ENCODE data around the gene GJA1.

GJA1 gene

DNA sequence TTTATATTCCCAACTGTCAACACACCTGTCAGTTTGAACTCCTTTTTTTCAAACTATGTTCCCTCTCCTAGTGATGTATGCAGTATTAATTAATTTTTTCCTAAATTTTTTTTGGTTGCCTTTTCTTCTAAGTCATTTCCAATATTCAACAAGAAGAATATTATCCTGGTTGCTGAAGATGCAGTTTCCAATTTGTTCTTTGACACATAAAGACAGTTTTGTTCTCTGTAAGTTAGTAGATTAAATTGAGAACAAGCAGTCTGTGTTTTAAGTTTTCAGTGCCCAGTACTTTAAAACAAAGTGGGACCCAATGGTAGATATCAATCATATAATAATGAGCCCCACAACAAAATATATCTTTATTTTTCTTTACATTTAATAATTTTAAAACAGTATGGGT, 47.3 kb downstream of the GJA1 start:
- no peak for DNase-seq (ENCODE audit: low read depth, low spot score)

DNA sequence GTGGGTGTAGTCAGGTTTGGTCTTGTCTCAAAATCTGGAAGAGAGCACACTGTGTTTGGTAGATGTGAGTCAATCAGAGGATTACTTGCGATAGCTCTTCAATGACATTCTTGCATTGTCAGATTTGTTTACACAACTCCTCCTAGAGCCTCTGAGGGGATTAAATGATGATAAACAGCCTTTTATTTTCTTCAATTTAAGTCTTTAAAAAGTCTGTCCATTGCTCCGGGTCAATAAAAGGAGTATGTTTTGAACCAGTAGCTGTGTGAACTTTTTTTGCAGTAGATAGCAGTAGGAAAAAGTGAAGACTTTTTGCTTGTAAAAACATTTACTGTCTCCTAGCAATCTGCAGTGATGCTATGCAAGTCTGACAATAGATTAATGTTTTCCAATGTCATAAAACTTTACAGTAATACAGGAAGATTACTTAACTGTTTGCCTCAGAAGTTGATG, 49.9 kb downstream of the GJA1 start:
- no peak for DNase-seq (ENCODE audit: low read depth, low spot score)

DNA sequence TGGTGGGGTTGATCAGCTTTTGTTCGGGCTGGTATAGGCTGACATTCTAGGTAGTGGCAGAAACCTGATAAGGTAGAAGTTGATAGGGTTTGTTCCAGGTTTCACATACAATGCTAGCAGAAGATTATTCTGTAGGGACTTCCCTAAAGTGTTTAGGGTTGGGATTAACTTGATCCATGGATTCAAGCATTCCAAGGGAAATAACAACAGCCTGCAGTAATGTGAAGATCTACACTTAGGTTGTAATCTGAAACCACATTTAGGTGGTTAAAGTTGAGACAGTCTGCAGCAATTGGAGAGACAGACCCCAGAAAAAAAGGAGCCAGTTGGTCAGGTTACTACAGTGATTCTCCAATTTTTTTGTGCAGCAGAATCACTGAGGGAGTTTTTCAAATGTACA, 56.1 kb downstream of the GJA1 start:
- DNase-seq (ENCODE audit: low read depth, low spot score): no peak

DNA sequence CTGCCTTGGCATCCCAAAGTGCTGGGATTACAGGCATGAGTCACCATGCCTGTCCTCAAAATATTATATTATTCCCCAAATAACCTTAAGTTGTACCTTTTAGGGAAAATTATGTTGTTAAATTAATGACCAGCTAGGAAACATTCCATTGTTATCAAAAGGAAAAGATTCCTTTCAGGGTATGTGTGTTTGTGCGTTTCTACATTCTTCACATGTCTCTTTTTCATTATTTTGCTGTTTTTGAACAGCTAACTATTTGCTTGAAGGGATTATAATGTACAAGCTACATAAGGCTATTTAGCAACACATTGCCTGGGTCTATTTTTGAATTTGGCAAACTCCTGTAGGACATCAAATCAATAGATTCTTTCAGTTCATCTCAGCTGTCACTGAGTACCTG, 57.1 kb downstream of the GJA1 start:
- no peak for DNase-seq (ENCODE audit: low read depth, low spot score)

DNA sequence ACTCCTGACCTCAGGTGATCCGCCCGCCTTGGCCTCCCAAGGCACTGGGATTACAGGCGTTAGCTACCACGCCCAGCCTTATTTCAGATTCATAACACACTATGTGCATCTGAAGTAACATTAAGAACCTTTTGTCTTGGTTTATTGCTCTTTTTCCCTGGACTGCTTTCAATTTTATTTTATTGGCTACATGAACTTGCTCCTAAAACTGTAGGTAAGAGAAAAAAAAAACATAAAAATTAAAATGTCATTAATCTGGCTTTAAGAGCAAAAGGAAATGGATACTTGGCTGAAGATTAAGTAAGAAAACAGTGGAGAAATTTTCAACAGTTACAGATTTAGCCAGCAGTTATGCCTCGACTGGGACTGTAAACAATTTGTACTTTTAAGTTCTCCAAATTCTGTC, 62.5 kb downstream of the GJA1 start:
- DNase-seq (ENCODE audit: low read depth, low spot score): no peak

DNA sequence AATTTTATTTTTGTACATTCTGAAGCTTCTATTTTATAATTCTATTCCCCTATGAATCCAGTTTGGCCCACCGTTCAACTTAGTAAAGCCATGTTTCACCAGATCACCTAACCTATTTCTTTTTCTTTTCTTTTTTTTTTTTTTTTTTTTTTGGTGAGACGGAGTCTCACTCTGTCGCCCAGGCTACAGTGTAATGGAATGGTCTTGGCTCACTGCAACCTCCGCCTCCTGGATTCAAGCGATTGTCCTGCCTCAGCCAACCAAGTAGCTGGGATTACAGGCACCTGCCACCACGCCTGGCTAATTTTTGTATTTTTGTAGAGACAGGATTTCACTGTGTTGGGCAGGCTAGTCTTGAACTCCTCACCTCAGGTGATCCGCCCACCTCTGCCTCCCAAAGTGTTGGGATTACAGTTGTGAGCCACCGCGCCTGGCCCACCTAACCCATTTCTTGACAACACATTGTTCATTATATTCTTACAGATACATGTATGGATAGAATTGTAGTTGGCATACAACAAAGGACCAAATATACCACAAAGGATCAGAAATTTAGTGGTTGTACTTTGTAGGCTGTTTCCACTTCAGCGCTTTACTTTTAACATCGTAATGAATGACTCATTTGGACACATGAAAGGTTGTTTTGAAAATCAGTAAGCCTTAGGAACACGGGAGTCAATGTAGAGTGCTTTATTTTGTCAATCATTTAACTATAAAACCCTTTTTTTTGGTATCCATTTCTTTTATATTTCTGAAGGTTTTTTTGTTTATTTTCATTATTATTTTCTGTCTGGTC, 63.2 kb downstream of the GJA1 start:
- DNase-seq (ENCODE audit: low read depth, low spot score): no peak

Measured in iPS DF 19.7 (cell line).